Measurements from ENCODE around the gene NOXO1.

The NOXO1 gene

GRCh38 chr16:1938316-1938715 lies 43.0 kb downstream of the NOXO1 start:
- Histone ChIP-seq H3K36me3 (ENCODE audit: insufficient read depth, low read depth, low read length) (peaks cover 21% of the 10 kb centered on the region; the same call in 1 of the 2 replicates), H3K9me3 (ENCODE audit: insufficient read depth, low read depth, low read length) (no peaks in the 10 kb centered on the region), H3K9ac (ENCODE audit: low read depth, low read length) (no peak overlapping the region), H3K27me3 (ENCODE audit: insufficient read depth, low read length) (no peaks in the 10 kb centered on the region; the same call in 1 of the 2 replicates), H3K4me1 (ENCODE audit: insufficient read depth, low read length) (no peaks in the 10 kb centered on the region), H3K4me3 (ENCODE audit: low read length) (no peak overlapping the region), H3K27ac (ENCODE audit: low read length) (no peak overlapping the region)

GRCh38 chr16:1936945-1937479 lies 44.3 kb downstream of the NOXO1 start:
- Histone ChIP-seq H3K4me3 (ENCODE audit: low read length) (no peak overlapping the region), H3K9me3 (ENCODE audit: insufficient read depth, low read depth, low read length) (no peaks in the 10 kb centered on the region), H3K36me3 (ENCODE audit: insufficient read depth, low read depth, low read length) (peaks cover 21% of the 10 kb centered on the region; the same call in 1 of the 2 replicates), H3K9ac (ENCODE audit: low read depth, low read length) (no peak overlapping the region), H3K27ac (ENCODE audit: low read length) (no peak overlapping the region), H3K4me1 (ENCODE audit: insufficient read depth, low read length) (no peaks in the 10 kb centered on the region), H3K27me3 (ENCODE audit: insufficient read depth, low read length) (no peaks in the 10 kb centered on the region; the same call in 1 of the 2 replicates)

- H3K4me1 ChIP-seq (ENCODE audit: insufficient read depth, low read length), result no peaks in the 10 kb centered on the region
- H3K4me3 ChIP-seq (ENCODE audit: low read length), result no peak overlapping the region
- peaks cover 6% of the 10 kb centered on the region; the same call in 1 of the 2 replicates for H3K36me3 ChIP-seq (ENCODE audit: insufficient read depth, low read depth, low read length)
- H3K9ac ChIP-seq (ENCODE audit: low read depth, low read length), result no peak overlapping the region
- H3K9me3 ChIP-seq (ENCODE audit: insufficient read depth, low read depth, low read length), result no peaks in the 10 kb centered on the region
- peaks cover 15% of the 10 kb centered on the region for H3K27me3 ChIP-seq (ENCODE audit: insufficient read depth, low read length)
- H3K27ac ChIP-seq (ENCODE audit: low read length), result no peak overlapping the region
Measured at GRCh38 chr16:1933097-1933661, 48.1 kb downstream of the NOXO1 start.

GRCh38 chr16:1932050-1933028 lies 48.9 kb downstream of the NOXO1 start:
- Histone ChIP-seq H3K9me3 (ENCODE audit: insufficient read depth, low read depth, low read length) (no peaks in the 10 kb centered on the region), H3K4me1 (ENCODE audit: insufficient read depth, low read length) (no peaks in the 10 kb centered on the region), H3K27me3 (ENCODE audit: insufficient read depth, low read length) (peaks cover 15% of the 10 kb centered on the region), H3K9ac (ENCODE audit: low read depth, low read length) (no peak overlapping the region), H3K27ac (ENCODE audit: low read length) (no peak overlapping the region), H3K36me3 (ENCODE audit: insufficient read depth, low read depth, low read length) (no peaks in the 10 kb centered on the region), H3K4me3 (ENCODE audit: low read length) (no peak overlapping the region)

GRCh38 chr16:1930338-1930720 lies 50.9 kb downstream of the NOXO1 start:
- H3K27me3 ChIP-seq (ENCODE audit: insufficient read depth, low read length), result peaks cover 19% of the 10 kb centered on the region
- no peak overlapping the region for H3K27ac ChIP-seq (ENCODE audit: low read length)

GRCh38 chr16:1929578-1930337 lies 51.5 kb downstream of the NOXO1 start:
- Histone ChIP-seq H3K36me3 (ENCODE audit: insufficient read depth, low read depth, low read length) (no peaks in the 10 kb centered on the region), H3K4me1 (ENCODE audit: insufficient read depth, low read length) (0 out of 2 replicates have a peak, but pooled peaks cover 2% of the 10 kb centered on the region), H3K27me3 (ENCODE audit: insufficient read depth, low read length) (peaks cover 23% of the 10 kb centered on the region), H3K9me3 (ENCODE audit: insufficient read depth, low read depth, low read length) (no peaks in the 10 kb centered on the region), H3K9ac (ENCODE audit: low read depth, low read length) (no peak overlapping the region), H3K27ac (ENCODE audit: low read length) (no peak overlapping the region), H3K4me3 (ENCODE audit: low read length) (peak overlapping the region; percentile 30; the same call in 1 of the 2 replicates)

More at GRCh38 chr16:1930338-1930720, 50.9 kb downstream of the NOXO1 start:
- Histone ChIP-seq H3K4me3 (ENCODE audit: low read length) (no peak overlapping the region), H3K9ac (ENCODE audit: low read depth, low read length) (no peak overlapping the region), H3K4me1 (ENCODE audit: insufficient read depth, low read length) (0 out of 2 replicates have a peak, but pooled peaks cover 2% of the 10 kb centered on the region), H3K36me3 (ENCODE audit: insufficient read depth, low read depth, low read length) (no peaks in the 10 kb centered on the region), H3K9me3 (ENCODE audit: insufficient read depth, low read depth, low read length) (no peaks in the 10 kb centered on the region)

- H3K9me3 ChIP-seq (ENCODE audit: insufficient read depth, low read depth, low read length), result no peaks in the 10 kb centered on the region
- H3K9ac ChIP-seq (ENCODE audit: low read depth, low read length), result no peak overlapping the region
- peak overlapping the region; percentile 30; the same call in 1 of the 2 replicates for H3K4me3 ChIP-seq (ENCODE audit: low read length)
- H3K36me3 ChIP-seq (ENCODE audit: insufficient read depth, low read depth, low read length), result no peaks in the 10 kb centered on the region
- peaks cover 29% of the 10 kb centered on the region for H3K27me3 ChIP-seq (ENCODE audit: insufficient read depth, low read length)
- no peak overlapping the region for H3K27ac ChIP-seq (ENCODE audit: low read length)
- 0 out of 2 replicates have a peak, but pooled peaks cover 2% of the 10 kb centered on the region for H3K4me1 ChIP-seq (ENCODE audit: insufficient read depth, low read length)
Measured at GRCh38 chr16:1929105-1929504, 52.2 kb downstream of the NOXO1 start.

All from iPS-20b (cell line).